Suprapubic skin (tissue), 4 donors: Measurements from ENCODE around the gene CCDC8. TPM values are rescaled to one million over a fixed set of nuclear protein-coding genes. Genes with fewer than 3 reads are reported as not detected.
A peak's percentile ranks its signal among the peaks of the same experiment; 100 is the strongest.

ENCODE experiments used
- DNase-seq, 2 donors: peaks; one replicate each; pipeline ENCODE4 v3.0.0-alpha.2; 2019; ENCODE audit warnings: low spot score in 2 of 2
- H3K27ac ChIP-seq: fragments of 200-600 bp; sonication (generic); one replicate; pipeline ENCODE4 v1.5.1; 2019
- H3K27me3 ChIP-seq: fragments of 200-600 bp; sonication (generic); one replicate; pipeline ENCODE4 v1.5.1; 2019
- H3K36me3 ChIP-seq: fragments of 200-600 bp; sonication (generic); one replicate; pipeline ENCODE4 v1.5.1; 2019
- H3K4me1 ChIP-seq: fragments of 200-600 bp; sonication (generic); one replicate; pipeline ENCODE4 v1.5.1; 2019
- H3K4me3 ChIP-seq: fragments of 200-600 bp; sonication (generic); one replicate; pipeline ENCODE4 v1.5.1; 2019; ENCODE audit warnings: mild to moderate bottlenecking
- H3K9me3 ChIP-seq: fragments of 200-600 bp; sonication (generic); one replicate; pipeline ENCODE4 v1.5.1; 2019
- EP300 ChIP-seq: sonication (generic); formaldehyde crosslinking; IDR thresholded peaks from one replicate; pipeline ENCODE4 v1.6.1; 2017; ENCODE audit warnings: antibody characterized with exemption
- POLR2A ChIP-seq, 2 donors: fragments of 450-650 bp; IDR thresholded peaks; one replicate each; pipeline ENCODE4 v1.6.1; 2017; ENCODE audit warnings: antibody characterized with exemption in 2 of 2, mild to moderate bottlenecking in 2 of 2, moderate library complexity in 2 of 2
- POLR2AphosphoS5 ChIP-seq, 3 donors: sonication (generic); formaldehyde crosslinking; IDR thresholded peaks; one replicate each; pipeline ENCODE4 v1.6.1; 2017; ENCODE audit warnings: antibody characterized with exemption in 3 of 3
- WGBS: methylation state at CpG from one replicate; pipeline ENCODE4 v1.1.5; 2018; 5-methylcytosine and 5-hydroxymethylcytosine counted together
- total RNA-seq, 4 donors: library from RNA; depleted of rRNA; stranded (reverse); fragments of >200 nt; gene quantifications; one replicate each; pipeline ENCODE4 v1.1.0, GENCODE V29; 2016
- TF ChIP-seq, protein P1 (sequence below), 2 donors: fragments of 200-600 bp in 1 of 2; fragments of 450-650 bp in 1 of 2; sonication (generic) in 1 of 2; IDR thresholded peaks; one replicate each; pipeline ENCODE4 v1.5.1; 2016 to 2019; ENCODE audit warnings: antibody characterized with exemption in 2 of 2, mild to moderate bottlenecking in 1 of 2, moderate library complexity in 1 of 2

The CCDC8 gene, protein sequence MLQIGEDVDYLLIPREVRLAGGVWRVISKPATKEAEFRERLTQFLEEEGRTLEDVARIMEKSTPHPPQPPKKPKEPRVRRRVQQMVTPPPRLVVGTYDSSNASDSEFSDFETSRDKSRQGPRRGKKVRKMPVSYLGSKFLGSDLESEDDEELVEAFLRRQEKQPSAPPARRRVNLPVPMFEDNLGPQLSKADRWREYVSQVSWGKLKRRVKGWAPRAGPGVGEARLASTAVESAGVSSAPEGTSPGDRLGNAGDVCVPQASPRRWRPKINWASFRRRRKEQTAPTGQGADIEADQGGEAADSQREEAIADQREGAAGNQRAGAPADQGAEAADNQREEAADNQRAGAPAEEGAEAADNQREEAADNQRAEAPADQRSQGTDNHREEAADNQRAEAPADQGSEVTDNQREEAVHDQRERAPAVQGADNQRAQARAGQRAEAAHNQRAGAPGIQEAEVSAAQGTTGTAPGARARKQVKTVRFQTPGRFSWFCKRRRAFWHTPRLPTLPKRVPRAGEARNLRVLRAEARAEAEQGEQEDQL
- total RNA-seq: 1 to 10 TPM; 1.6 to 6.5 (median 3.3) TPM

DNA sequence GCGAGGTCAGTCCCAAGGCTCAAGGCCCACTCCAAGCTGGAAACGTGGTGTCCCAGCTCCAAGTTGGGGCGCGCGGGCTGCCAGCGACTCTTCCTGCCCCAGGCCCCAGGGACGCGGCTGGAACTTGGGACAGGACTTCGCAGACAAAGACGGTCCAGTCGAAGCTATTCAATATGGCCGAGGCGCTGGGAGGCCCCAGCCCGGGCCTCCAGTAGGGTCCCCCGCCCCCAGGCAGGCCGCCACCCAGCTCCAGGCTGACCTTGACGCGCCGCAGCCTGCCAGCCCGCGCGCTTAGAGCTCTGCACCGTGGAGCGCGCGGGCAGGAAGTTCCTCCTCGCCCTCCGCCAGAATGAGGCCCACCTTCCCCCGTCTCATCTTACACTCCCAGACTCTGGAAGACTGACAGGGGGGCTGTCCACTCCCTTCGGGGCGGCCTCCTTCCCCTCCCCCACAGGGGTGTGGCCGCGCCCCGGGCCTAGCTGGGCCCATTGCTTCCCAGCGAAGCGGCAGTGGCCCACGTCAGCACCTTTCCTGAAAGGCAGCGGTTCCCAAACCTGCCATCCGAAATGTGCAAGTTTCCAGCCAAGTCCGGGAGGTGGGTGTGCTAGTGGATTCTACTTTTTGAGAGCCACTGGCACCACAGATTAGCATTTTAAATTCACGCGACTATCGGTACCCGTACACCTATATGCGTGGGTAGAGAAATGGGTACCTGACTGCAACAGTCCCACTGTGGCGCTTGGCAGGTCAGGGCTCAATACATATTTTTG is at the start of gene CCDC8:
Gene CCDC8 (minus strand): TSS at position 303 of the 770 bp plus-strand sequence. CDS start 754 bp downstream, outside the sequence.
- H3K27ac ChIP-seq: peak within 1 kb of the TSS; percentile 40
- TF ChIP-seq POLR2A (IDR thresholded peaks at IDR 0.05): no peak
- peak in 1 of 3 donors; percentile 10 for TF ChIP-seq POLR2AphosphoS5 (IDR thresholded peaks at IDR 0.05)
- no peak for TF ChIP-seq EP300
- TF ChIP-seq, protein P1, sequence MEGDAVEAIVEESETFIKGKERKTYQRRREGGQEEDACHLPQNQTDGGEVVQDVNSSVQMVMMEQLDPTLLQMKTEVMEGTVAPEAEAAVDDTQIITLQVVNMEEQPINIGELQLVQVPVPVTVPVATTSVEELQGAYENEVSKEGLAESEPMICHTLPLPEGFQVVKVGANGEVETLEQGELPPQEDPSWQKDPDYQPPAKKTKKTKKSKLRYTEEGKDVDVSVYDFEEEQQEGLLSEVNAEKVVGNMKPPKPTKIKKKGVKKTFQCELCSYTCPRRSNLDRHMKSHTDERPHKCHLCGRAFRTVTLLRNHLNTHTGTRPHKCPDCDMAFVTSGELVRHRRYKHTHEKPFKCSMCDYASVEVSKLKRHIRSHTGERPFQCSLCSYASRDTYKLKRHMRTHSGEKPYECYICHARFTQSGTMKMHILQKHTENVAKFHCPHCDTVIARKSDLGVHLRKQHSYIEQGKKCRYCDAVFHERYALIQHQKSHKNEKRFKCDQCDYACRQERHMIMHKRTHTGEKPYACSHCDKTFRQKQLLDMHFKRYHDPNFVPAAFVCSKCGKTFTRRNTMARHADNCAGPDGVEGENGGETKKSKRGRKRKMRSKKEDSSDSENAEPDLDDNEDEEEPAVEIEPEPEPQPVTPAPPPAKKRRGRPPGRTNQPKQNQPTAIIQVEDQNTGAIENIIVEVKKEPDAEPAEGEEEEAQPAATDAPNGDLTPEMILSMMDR (IDR thresholded peaks at IDR 0.05): no peak
- H3K9me3 ChIP-seq: no peaks in the 10 kb centered on the region
- H3K4me3 ChIP-seq: peak within 1 kb of the TSS; percentile 47
- H3K4me1 ChIP-seq: peaks cover 52% of the 10 kb centered on the region
- no peaks in the 10 kb centered on the region for H3K36me3 ChIP-seq
- DNase-seq: peak in 1 of 2 donors; percentile 64
- peaks cover 57% of the 10 kb centered on the region for H3K27me3 ChIP-seq
- WGBS: 76% methylated on average over 5 of the region's 46 CpGs

DNA sequence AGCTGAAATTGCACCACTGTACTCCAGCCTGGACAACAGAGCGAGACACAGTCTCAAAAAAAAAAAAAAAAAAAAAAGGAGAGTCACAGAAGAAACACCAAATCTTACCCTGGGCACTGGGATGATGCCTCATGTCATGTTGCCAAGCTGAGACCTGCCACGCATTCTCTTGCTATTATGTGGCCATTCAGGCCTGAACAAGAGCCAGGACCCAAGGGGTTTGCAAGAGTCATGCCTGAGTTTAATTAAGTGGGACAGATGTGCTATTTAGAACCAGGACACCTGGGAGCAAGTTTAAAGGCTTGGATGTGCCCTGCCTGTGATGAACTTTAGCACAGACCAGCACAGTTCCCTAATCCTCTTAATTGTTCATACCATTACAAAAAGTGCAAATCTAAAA is 48.2 kb upstream of the CCDC8 start:
- WGBS: 58% methylated on average over 2 of the region's 2 CpGs

DNA sequence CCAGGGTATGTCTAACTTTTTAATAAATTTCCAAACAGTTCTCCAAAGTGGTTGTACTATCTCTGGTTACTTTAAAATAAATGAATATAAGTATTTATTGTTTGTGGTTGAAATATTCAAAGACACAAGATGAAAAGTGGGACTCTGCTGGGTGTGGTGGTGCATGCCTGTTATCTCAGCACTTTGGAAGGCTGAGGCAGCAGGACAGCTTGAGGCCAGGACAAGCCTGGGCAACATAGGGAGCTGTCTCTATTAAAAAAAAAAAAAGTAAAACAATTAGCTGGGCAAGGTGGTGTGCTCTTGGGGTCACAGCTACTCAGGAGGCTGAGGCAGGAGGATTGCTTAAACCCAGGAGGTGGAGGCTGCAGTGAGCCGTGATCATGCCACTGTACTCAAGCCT is 47.6 kb upstream of the CCDC8 start:
- no peak for TF ChIP-seq POLR2A (IDR thresholded peaks at IDR 0.05)
- no peak for TF ChIP-seq POLR2AphosphoS5 (IDR thresholded peaks at IDR 0.05)
- TF ChIP-seq, protein P1 (IDR thresholded peaks at IDR 0.05): no peak
- TF ChIP-seq EP300: no peak
- no peaks in the 10 kb centered on the region for H3K36me3 ChIP-seq
- H3K9me3 ChIP-seq: no peaks in the 10 kb centered on the region
- no peak for DNase-seq
- peaks cover 3% of the 10 kb centered on the region for H3K4me1 ChIP-seq
- H3K4me3 ChIP-seq: no peak overlapping the region
- WGBS: 50% methylated on average over 1 of the region's 1 CpG
- H3K27ac ChIP-seq: no peak overlapping the region
- H3K27me3 ChIP-seq: no peaks in the 10 kb centered on the region

More for the DNA sequence above, 48.2 kb upstream of the CCDC8 start:
- Histone ChIP-seq H3K27ac (no peak overlapping the region), H3K9me3 (no peaks in the 10 kb centered on the region), H3K4me1 (peaks cover 3% of the 10 kb centered on the region), H3K4me3 (no peak overlapping the region), H3K27me3 (no peaks in the 10 kb centered on the region), H3K36me3 (no peaks in the 10 kb centered on the region)
- TF ChIP-seq POLR2AphosphoS5 (IDR thresholded peaks at IDR 0.05): no peak
- TF ChIP-seq POLR2A (IDR thresholded peaks at IDR 0.05): no peak
- TF ChIP-seq EP300: no peak
- TF ChIP-seq, protein P1 (IDR thresholded peaks at IDR 0.05): no peak
- DNase-seq: no peak

DNA sequence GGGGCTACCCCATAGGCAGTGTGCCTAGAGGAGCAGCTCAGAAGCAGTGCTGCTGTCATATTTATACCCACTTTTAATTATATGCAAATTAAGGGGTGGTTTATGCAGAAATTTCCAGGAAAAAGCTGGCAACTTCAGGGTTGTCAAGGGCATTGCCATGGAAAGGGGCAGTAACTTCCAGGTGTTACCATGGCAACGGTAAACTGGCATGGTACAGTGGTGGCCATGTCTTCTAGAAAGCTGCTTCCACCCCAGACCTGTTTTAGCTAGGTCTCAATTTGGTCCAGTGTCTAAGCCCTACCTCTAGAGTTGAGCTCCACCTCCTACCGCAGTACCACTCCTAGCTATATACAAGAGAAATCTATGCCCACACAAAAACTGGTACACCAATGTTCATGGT is 46.7 kb upstream of the CCDC8 start:
- H3K9me3 ChIP-seq: no peaks in the 10 kb centered on the region
- WGBS: 64% methylated on average over 2 of the region's 2 CpGs
- no peaks in the 10 kb centered on the region for H3K36me3 ChIP-seq
- H3K27ac ChIP-seq: no peak overlapping the region
- H3K4me3 ChIP-seq: no peak overlapping the region
- H3K27me3 ChIP-seq: no peaks in the 10 kb centered on the region
- no peak for DNase-seq
- H3K4me1 ChIP-seq: peaks cover 3% of the 10 kb centered on the region
- TF ChIP-seq POLR2AphosphoS5 (IDR thresholded peaks at IDR 0.05): no peak
- TF ChIP-seq EP300: no peak
- TF ChIP-seq POLR2A (IDR thresholded peaks at IDR 0.05): no peak
- TF ChIP-seq, protein P1 (IDR thresholded peaks at IDR 0.05): no peak

DNA sequence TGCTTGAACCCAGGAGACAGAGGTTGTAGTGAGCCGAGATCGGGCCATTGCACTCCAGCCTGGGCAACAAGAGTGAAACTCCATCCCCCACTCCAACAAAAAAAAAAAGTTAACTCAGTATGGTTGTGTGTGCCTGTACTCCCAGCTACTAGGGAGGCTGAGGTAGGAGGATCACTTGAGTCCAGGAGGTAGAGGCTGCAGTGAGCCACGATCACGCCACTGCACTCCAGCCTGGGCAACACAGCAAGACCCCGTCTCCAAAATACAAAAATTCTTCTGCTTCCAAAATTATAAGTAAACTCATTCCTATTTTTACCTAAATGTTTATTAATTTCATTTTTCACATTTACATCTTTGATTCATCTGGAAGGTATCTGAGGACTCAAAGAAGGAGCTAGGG is 43.6 kb upstream of the CCDC8 start:
- H3K36me3 ChIP-seq: no peaks in the 10 kb centered on the region
- DNase-seq: no peak
- WGBS: 87% methylated on average over 5 of the region's 5 CpGs
- H3K4me1 ChIP-seq: peaks cover 8% of the 10 kb centered on the region
- H3K9me3 ChIP-seq: no peaks in the 10 kb centered on the region
- TF ChIP-seq POLR2AphosphoS5 (IDR thresholded peaks at IDR 0.05): no peak
- TF ChIP-seq POLR2A (IDR thresholded peaks at IDR 0.05): no peak
- TF ChIP-seq, protein P1 (IDR thresholded peaks at IDR 0.05): no peak
- no peak for TF ChIP-seq EP300
- H3K27ac ChIP-seq: no peak overlapping the region
- H3K4me3 ChIP-seq: no peak overlapping the region
- no peaks in the 10 kb centered on the region for H3K27me3 ChIP-seq
